MM.1S (cell line): ENCODE data around the gene IGFBP5.

Source experiments
- DNase-seq: peaks from one replicate; pipeline ENCODE4 v3.0.0-alpha.2; 2015
- H2AFZ ChIP-seq: fragments of 300-600 bp; sonication (generic); 2 replicates; pipeline ENCODE4 v1.6.0; 2016; ENCODE audit warnings: antibody characterized with exemption, low read length
- H3F3A ChIP-seq: fragments of 300-600 bp; sonication (generic); 2 replicates; pipeline ENCODE4 v1.6.1; 2016; ENCODE audit warnings: mild to moderate bottlenecking, antibody characterized with exemption, low read length, moderate library complexity, mixed read lengths; ENCODE audit not compliant: insufficient read depth
- H3K27ac ChIP-seq: fragments of 300-600 bp; sonication (generic); 2 replicates; pipeline ENCODE4 v1.5.1; 2016; ENCODE audit warnings: mild to moderate bottlenecking, low read length
- H3K27me3 ChIP-seq: fragments of 300-600 bp; sonication (generic); replicated peaks from 2 replicates; pipeline ENCODE4 v1.6.0; 2016; ENCODE audit warnings: low read length; ENCODE audit not compliant: insufficient read depth
- H3K36me3 ChIP-seq: fragments of 300-600 bp; sonication (generic); replicated peaks from 2 replicates; pipeline ENCODE4 v1.6.1; 2016; ENCODE audit warnings: mild to moderate bottlenecking, low read length, mixed read lengths; ENCODE audit not compliant: insufficient read depth
- H3K4me1 ChIP-seq: fragments of 300-600 bp; sonication (generic); 2 replicates; pipeline ENCODE4 v1.6.1; 2016; ENCODE audit warnings: low read length, mixed read lengths
- H3K4me2 ChIP-seq: fragments of 300-600 bp; sonication (generic); 2 replicates; pipeline ENCODE4 v1.6.0; 2016; ENCODE audit warnings: low read depth, low read length
- H3K4me3 ChIP-seq: fragments of 300-600 bp; sonication (generic); 2 replicates; pipeline ENCODE4 v1.5.1; 2016; ENCODE audit warnings: low read length, mixed read lengths
- H3K79me2 ChIP-seq: fragments of 300-600 bp; sonication (generic); 2 replicates; pipeline ENCODE4 v1.6.1; 2016; ENCODE audit warnings: mixed run types, low read length, mixed read lengths
- H3K9ac ChIP-seq: fragments of 300-600 bp; sonication (generic); 2 replicates; pipeline ENCODE4 v1.6.1; 2016; ENCODE audit warnings: low read length, mixed read lengths
- H3K9me2 ChIP-seq: fragments of 300-600 bp; sonication (generic); replicated peaks from 2 replicates; pipeline ENCODE4 v1.6.1; 2016; ENCODE audit warnings: mild to moderate bottlenecking, low read length, mixed read lengths; ENCODE audit not compliant: insufficient read depth
- H3K9me3 ChIP-seq: fragments of 300-600 bp; sonication (generic); replicated peaks from 2 replicates; pipeline ENCODE4 v1.6.1; 2016; ENCODE audit warnings: mild to moderate bottlenecking, low read length, mixed read lengths; ENCODE audit not compliant: insufficient read depth
- H4K20me1 ChIP-seq: fragments of 300-600 bp; sonication (generic); 2 replicates; pipeline ENCODE4 v1.6.1; 2016; ENCODE audit warnings: mild to moderate bottlenecking, low read length, moderate library complexity, mixed read lengths; ENCODE audit not compliant: insufficient read depth
- CTCF ChIP-seq: fragments of 300-600 bp; sonication (generic); IDR thresholded peaks from 2 replicates; pipeline ENCODE4 v1.5.1; 2016; ENCODE audit warnings: antibody characterized with exemption, low read length, mixed read lengths
- EZH2 ChIP-seq: fragments of 300-600 bp; sonication (generic); optimal IDR thresholded peaks from 2 replicates; pipeline ENCODE3; 2017; ENCODE audit warnings: low read depth, mild to moderate bottlenecking, antibody characterized with exemption, low read length, mixed read lengths
- EZH2phosphoT487 ChIP-seq: fragments of 300-600 bp; sonication (generic); IDR thresholded peaks from 2 replicates; pipeline ENCODE4 v1.6.1; 2018; ENCODE audit warnings: antibody characterized with exemption, low read length

The IGFBP5 gene

DNA sequence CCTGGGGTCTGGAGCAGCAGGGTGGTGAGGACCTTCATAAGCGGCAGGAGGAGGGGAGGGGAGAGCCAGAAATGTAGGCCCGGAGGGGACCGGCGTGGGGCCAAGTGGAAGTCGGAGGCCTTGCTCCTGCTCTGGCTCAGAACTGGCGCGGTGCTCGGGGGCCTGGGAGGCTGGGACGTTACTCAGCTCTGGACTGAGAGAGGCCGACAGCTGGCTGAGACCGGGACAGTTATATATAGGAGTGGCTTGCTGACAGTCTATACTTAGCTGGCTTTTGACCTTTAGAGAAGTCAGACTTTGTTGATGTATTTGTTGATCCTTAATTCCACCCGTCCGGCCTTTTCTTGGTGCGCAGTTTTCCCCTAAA lies 15.7 kb downstream of the IGFBP5 start:
- Histone ChIP-seq H3K36me3 (no peaks in the 10 kb centered on the region), H3K4me2 (no peak overlapping the region), H3K4me3 (no peak overlapping the region), H3K4me1 (no peaks in the 10 kb centered on the region), H3K79me2 (no peaks in the 10 kb centered on the region), H3K9me2 (no peaks in the 10 kb centered on the region), H3K9ac (no peak overlapping the region), H3K9me3 (no peaks in the 10 kb centered on the region), H2AFZ (no peak overlapping the region), H4K20me1 (no peaks in the 10 kb centered on the region), H3K27me3 (peaks cover 5% of the 10 kb centered on the region; the same call in 1 of the 2 replicates), H3F3A (no peaks in the 10 kb centered on the region), H3K27ac (no peak overlapping the region)
- no peak for DNase-seq
- TF ChIP-seq CTCF (no peak), EZH2 (no peak), EZH2phosphoT487 (no peak)

DNA sequence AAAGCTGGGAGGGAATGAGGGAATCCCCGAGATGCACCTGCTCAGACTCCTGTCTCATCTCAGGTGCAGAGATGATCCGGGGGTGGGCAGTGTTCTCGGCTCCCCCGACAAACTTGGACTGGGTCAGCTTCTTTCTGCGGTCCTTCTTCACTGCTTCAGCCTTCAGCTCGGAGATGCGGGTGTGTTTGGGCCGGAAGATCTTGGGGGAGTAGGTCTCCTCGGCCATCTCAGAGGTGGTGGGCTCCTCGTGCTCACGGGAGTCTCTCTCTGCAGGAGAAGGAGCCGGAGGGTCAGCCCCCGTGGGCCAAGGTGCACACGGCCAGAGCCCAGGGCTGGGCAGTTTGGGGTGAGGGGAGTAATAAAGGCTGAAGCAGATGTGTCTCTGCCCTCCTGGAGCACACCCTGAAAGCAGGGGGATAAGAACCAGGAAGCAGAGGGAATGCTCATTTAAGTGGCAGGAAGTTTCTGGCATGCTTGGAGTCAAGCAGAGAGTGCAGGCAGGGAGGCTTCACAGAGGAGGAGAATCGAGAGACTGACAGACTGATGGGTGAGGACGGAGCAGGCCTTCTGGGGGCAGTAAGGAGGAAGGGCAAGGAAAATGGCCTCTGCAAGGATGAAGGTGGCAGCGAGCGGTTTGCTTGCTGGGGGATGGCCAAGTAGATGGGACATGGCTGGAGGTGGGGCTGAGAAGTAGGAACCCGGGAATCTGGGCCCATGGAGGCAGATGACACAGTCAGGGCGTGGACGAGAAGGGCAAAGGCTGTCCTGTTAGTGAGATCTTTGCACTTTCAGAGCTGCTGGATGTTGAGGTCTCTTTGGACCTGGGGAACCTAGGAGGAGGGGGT lies 16.3 kb downstream of the IGFBP5 start:
- Histone ChIP-seq H3K4me3 (no peak overlapping the region), H2AFZ (no peak overlapping the region), H3K27ac (no peak overlapping the region), H3K4me2 (no peak overlapping the region), H3K79me2 (no peaks in the 10 kb centered on the region), H3K9ac (no peak overlapping the region), H3K4me1 (no peaks in the 10 kb centered on the region), H4K20me1 (no peaks in the 10 kb centered on the region), H3K9me3 (no peaks in the 10 kb centered on the region), H3K27me3 (peaks cover 5% of the 10 kb centered on the region; the same call in 1 of the 2 replicates), H3F3A (no peaks in the 10 kb centered on the region), H3K36me3 (no peaks in the 10 kb centered on the region), H3K9me2 (no peaks in the 10 kb centered on the region)
- TF ChIP-seq EZH2phosphoT487 (no peak), EZH2 (no peak), CTCF (no peak)
- no peak for DNase-seq

DNA sequence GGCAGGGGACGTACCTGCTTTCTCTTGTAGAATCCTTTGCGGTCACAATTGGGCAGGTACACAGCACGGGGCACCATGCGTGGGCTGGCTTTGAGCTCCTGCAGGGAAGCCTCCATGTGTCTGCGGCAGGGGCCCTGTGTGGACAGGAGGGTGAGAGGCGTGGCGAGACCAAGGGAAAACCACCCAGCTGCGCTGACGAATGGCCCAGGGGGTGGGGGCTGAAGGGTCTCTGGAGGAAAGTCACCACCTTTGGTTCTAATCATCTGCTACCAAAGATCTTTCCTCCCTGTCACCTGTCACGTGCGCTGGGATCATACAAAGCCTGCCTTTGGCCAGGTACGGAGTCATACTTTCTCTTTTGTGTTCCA lies 17.3 kb downstream of the IGFBP5 start:
- Histone ChIP-seq H3K27ac (no peak overlapping the region), H3K79me2 (no peaks in the 10 kb centered on the region)

More for the DNA sequence above, 17.3 kb downstream of the IGFBP5 start:
- H3K4me2 ChIP-seq = no peak overlapping the region
- TF ChIP-seq EZH2 = no peak
- no peak for TF ChIP-seq EZH2phosphoT487
- TF ChIP-seq CTCF = no peak
- H3K4me3 ChIP-seq = no peak overlapping the region
- no peaks in the 10 kb centered on the region for H4K20me1 ChIP-seq
- H3K36me3 ChIP-seq = no peaks in the 10 kb centered on the region
- H3K9me3 ChIP-seq = no peaks in the 10 kb centered on the region
- no peaks in the 10 kb centered on the region for H3K4me1 ChIP-seq
- no peaks in the 10 kb centered on the region for H3K9me2 ChIP-seq
- H3F3A ChIP-seq = no peaks in the 10 kb centered on the region
- no peak for DNase-seq
- no peak overlapping the region for H2AFZ ChIP-seq
- no peak overlapping the region for H3K9ac ChIP-seq
- peaks cover 5% of the 10 kb centered on the region; the same call in 1 of the 2 replicates for H3K27me3 ChIP-seq
